Measurements from ENCODE around the gene RAD51AP1. TPM values are rescaled to one million over a fixed set of nuclear protein-coding genes. Genes with fewer than 3 reads are reported as not detected.

The RAD51AP1 gene
- polyA plus RNA-seq, 2 of the 4 experiments (the other 2 are of a cell fraction) = 30.6 to 56.7 TPM

Other genes starting within 250 kb of the RAD51AP1 start
- gene TIGAR, start 217.7 kb upstream of the RAD51AP1 start, polyA plus RNA-seq (2011; rRNA removed) = 30.0 and 50.9 TPM in 2 replicates
- gene TIGAR, start 217.7 kb upstream of the RAD51AP1 start, polyA plus RNA-seq (2017; fragmentation: RNase III; extraction: RNeasy Plus Mini Kit Qiagen cat#74134 plus additional on column Dnase treatment) = 24.5 to 30.6 TPM (median 25.2 TPM) in 3 replicates
- not detected in 2 replicates for gene FGF23, start 159.2 kb upstream of the RAD51AP1 start, polyA plus RNA-seq (2011; rRNA removed)
- gene FGF23, start 159.2 kb upstream of the RAD51AP1 start, polyA plus RNA-seq (2017; fragmentation: RNase III; extraction: RNeasy Plus Mini Kit Qiagen cat#74134 plus additional on column Dnase treatment) = not detected in 3 replicates
- not detected in 2 replicates for gene FGF6, start 93.1 kb upstream of the RAD51AP1 start, polyA plus RNA-seq (2011; rRNA removed)
- not detected in 3 replicates for gene FGF6, start 93.1 kb upstream of the RAD51AP1 start, polyA plus RNA-seq (2017; fragmentation: RNase III; extraction: RNeasy Plus Mini Kit Qiagen cat#74134 plus additional on column Dnase treatment)
- 84.5 and 90.6 TPM in 2 replicates for gene DYRK4, start 23.3 kb downstream of the RAD51AP1 start, polyA plus RNA-seq (2011; rRNA removed)
- gene DYRK4, start 23.3 kb downstream of the RAD51AP1 start, polyA plus RNA-seq (2017; fragmentation: RNase III; extraction: RNeasy Plus Mini Kit Qiagen cat#74134 plus additional on column Dnase treatment) = 36.5 to 42.7 TPM (median 40.3 TPM) in 3 replicates
- 0.59 and 0.75 TPM in 2 replicates for gene AKAP3, start 110.2 kb downstream of the RAD51AP1 start, polyA plus RNA-seq (2011; rRNA removed)
- gene AKAP3, start 110.2 kb downstream of the RAD51AP1 start, polyA plus RNA-seq (2017; fragmentation: RNase III; extraction: RNeasy Plus Mini Kit Qiagen cat#74134 plus additional on column Dnase treatment) = 0.14 to 0.51 TPM (median 0.37 TPM) in 3 replicates
- gene NDUFA9, start 110.2 kb downstream of the RAD51AP1 start, polyA plus RNA-seq (2011; rRNA removed) = 81.4 and 125 TPM in 2 replicates
- gene NDUFA9, start 110.2 kb downstream of the RAD51AP1 start, polyA plus RNA-seq (2017; fragmentation: RNase III; extraction: RNeasy Plus Mini Kit Qiagen cat#74134 plus additional on column Dnase treatment) = 113 to 124 TPM (median 121 TPM) in 3 replicates
- gene GALNT8, start 181.5 kb downstream of the RAD51AP1 start, polyA plus RNA-seq (2011; rRNA removed) = not detected in 2 replicates
- not detected in 3 replicates for gene GALNT8, start 181.5 kb downstream of the RAD51AP1 start, polyA plus RNA-seq (2017; fragmentation: RNase III; extraction: RNeasy Plus Mini Kit Qiagen cat#74134 plus additional on column Dnase treatment)

Measured in A549 (cell line).